HTR-8/SVneo (cell line): Measurements from ENCODE around the gene TMEM266.

Source experiments
- DNase-seq: peaks from one replicate; pipeline ENCODE4 v3.0.0; 2011; ENCODE audit warnings: low spot score, mixed read lengths; ENCODE audit not compliant: insufficient read length
- FAIRE-seq: peaks from 2 replicates; lab custom pipeline; 2011; peaks lifted over from hg19 to GRCh38; lab: Jason Lieb, UNC

TMEM266 gene

DNA sequence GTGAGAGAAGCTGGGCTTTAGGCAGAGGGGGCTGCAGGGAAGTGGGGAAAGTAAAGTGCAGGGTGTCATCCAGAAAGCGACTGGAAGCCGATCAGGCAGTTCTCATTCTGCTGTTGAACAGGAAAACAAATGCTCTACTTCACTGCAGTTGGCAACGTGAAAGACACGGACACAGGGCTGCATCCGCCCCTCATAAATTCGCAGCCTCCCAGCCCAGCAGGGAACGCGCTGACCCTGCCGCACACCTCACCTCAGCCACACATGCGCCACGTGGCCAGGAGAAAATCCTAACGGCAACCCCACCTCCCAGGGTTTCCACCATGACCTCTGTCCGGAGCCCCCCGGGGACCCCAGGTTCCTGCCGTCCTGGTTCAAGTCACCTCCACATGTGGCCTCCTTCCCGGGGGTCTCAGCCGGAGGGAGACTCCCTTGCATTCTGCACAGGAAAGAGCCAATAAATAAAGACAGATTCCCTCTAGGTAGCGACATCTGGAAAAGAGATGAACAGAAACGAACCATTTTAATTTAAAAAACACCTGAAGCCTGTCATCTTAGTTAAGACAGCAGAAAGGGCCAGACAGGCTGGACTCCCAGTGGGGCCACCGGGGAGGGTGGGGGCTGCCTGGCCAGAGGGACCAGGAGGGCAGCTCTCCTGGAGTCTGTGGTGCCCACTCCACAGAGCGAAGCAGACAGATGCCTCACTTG, 118.7 kb downstream of the TMEM266 start:
- FAIRE-seq, result no peak
- DNase-seq, result no peak

DNA sequence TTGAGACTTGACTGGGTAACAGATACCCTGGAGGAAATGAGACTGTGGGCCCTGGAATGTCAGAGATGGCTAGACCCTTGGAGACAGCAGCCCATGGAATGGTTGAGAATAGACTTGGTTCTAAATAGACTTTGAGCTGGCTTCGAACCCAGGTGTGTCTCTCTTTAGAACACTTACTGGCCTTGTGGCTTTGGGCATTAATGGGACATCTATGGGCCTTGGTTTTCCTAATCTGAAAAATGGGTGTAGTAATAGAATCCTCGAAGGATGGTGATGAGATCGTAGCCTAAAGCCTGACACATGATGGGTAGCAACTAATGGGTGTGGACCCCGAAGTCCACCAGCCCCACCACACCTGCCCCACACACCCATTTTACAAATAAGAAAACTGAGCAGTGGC, 119.2 kb downstream of the TMEM266 start:
- DNase-seq (no peak), FAIRE-seq (no peak)

DNA sequence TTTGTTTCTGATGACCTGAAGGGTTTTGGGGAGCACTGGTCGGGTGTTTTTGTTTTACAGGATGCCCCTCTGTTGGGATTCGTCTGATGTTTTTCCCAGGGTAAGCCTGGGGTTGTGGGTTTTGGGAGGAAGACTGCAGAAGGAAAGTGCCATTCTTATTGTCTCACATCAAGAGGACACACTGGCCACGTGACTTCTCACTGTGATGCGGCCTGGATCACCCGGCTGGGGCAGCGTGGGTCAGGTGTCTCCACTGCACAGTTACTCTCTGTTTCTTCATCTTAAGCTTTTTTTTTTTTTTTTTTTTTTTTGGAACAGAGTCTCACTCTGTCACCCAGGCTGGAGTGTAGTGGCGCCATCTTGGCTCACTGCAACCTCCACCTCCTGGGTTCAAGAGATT, 120.5 kb downstream of the TMEM266 start:
- DNase-seq, result no peak
- FAIRE-seq, result no peak

DNA sequence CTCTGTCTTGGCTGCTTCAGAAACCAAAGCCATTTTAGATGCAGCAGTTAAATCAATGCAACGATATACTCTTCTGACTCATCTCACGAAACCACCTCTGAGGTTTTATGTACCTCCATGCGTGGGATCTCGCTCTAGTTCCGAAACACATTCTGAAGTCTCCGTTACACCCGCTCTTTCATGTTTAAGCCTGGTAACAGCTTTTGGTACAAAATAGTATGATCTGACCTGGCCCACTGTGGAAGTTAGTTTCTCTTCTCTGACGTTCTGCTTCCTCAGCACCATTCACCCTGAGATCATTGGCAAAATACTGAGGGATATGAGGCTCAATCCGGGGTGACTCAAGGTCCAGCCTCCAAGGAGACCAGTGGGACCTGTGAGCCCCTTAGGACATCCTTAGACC, 121.9 kb downstream of the TMEM266 start:
- no peak for FAIRE-seq

DNA sequence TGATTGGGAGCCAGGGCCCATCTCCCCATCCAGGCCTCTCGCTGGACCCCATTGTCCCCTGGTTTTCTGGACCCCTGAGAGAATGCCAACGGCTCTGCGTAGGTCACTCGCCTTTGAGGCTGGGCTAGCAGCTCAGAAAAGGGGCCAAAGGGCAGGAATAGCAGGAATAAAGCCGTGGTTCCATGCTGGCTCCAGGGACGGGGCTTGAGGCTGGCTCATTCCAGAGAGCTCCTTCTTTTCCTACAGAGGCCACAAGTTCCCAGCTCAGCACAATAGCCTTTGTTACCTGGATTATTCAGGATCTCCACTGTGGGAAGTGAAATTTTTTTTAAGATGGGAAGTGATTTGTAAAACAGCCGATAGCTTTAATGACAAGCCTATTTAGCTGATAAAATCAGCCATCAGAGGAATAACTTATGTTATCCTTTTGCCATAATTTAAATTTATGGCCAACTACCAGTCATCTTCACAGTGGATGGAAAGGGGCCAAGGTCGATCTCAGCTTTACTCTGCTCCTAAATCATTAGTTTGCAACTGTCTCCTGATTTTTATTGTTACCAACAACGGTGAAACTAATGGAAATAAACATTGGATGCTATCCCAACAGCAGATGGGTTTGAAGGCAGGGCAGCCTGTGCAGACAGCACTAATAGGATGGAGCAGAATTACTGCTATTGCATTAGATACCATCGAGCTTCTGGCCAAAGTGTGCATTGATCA, 124.3 kb downstream of the TMEM266 start:
- DNase-seq (no peak), FAIRE-seq (no peak)

More for the DNA sequence above, 121.9 kb downstream of the TMEM266 start:
- DNase-seq, result no peak

DNA sequence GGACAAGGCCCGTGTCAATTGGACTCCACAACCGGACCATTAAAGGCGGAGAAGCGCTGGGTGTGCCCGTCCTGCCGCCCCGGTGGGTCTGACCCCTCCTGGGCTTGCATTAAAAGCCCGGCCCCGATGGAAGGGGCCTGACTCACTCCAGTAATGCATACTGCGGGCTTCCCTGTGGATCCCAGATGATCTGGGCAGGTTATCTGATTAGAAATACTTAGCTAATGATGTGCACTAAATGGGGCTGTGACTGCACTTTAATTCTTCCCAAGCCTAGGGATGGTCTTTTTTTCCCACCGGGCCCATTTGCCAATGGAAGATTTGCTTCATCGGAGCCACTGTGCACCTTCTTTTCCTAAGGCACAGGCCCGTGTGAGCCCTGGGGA, 124.9 kb downstream of the TMEM266 start:
- DNase-seq (no peak), FAIRE-seq (no peak)

DNA sequence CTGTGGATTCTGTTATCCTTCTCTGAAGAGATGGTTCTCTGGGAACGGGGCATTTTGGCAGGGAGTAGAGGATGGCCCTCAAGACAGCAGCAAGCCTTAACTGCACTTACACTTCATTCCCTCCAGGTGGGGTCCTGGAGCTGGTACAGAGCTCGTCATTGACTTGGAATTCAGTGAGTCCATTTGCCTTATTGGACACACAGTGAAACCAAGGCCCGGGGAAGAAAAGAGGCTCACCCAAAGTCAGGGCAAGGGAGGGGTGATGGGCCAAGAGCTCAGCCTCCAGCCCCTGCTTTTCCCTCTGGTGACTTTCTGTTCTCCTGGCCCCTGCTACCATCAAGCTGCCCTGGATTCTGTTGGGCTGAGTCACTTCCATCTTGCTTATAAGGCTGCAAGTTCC, 125.9 kb downstream of the TMEM266 start:
- no peak for FAIRE-seq
- DNase-seq, result peak; percentile 57

DNA sequence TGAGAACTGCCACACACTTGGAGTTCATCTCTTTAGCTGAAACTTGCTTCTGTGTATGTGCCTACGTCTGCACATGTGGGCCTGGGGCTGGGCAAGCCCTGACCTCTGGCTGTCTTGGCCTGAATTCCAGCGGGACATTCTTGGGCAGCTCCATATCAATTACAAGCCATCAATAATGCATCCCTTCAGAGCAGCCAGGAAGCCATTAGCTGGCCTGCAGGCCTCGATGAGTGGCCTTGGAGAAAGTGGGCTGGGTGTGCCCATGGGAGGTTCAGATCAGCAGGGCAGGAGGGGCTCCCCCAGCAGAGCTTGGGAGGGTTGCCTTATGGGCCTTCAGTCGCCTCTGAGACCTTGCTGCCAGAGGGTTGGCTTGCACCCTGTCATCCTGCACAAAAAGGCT, 127.4 kb downstream of the TMEM266 start:
- FAIRE-seq (no peak), DNase-seq (no peak)

DNA sequence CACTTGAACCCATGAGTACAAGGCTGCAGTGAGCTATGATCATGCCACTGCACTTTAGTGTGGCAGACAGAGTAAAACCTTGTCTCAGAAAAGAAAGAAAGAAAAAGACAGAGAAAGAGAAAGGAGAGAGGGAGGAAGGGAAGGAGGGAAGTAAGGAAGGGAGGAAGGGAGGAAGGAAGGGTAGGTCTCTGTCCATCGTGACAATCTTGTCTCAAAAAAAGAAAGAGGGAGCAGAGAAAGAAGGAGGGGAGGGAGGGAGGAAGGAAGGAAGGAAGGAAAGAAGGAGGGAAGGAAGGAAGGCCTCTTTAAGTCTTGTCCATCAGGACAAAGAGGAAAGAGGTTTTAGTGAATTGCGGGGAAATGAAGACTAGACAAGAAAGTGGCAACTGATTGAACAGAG, 129.3 kb downstream of the TMEM266 start:
- FAIRE-seq (no peak), DNase-seq (no peak)

DNA sequence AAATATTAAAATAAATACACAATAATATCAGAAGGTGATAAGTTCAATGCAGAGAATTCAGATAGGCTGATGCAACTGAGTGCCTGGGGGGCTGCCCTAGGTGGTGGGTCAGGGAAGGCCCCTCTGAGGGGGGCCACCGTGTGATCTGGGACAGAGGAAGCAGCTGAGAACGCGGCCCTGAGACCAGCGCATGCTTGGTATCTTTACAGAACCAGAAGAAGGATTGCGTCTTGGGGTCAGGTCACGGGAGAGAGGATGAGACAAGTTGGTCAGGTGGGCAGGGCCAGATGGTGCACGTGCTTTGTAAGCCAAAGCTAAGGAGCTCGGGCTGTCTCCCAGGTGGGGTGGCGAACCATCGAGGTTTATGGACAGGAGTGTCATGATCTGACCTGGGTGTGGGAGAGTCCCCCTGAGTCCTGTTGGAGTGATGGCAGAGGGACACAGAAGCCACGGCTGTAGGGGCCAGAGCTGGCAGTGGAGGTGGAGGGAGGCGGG, 130.3 kb downstream of the TMEM266 start:
- FAIRE-seq, result no peak
- DNase-seq, result no peak

DNA sequence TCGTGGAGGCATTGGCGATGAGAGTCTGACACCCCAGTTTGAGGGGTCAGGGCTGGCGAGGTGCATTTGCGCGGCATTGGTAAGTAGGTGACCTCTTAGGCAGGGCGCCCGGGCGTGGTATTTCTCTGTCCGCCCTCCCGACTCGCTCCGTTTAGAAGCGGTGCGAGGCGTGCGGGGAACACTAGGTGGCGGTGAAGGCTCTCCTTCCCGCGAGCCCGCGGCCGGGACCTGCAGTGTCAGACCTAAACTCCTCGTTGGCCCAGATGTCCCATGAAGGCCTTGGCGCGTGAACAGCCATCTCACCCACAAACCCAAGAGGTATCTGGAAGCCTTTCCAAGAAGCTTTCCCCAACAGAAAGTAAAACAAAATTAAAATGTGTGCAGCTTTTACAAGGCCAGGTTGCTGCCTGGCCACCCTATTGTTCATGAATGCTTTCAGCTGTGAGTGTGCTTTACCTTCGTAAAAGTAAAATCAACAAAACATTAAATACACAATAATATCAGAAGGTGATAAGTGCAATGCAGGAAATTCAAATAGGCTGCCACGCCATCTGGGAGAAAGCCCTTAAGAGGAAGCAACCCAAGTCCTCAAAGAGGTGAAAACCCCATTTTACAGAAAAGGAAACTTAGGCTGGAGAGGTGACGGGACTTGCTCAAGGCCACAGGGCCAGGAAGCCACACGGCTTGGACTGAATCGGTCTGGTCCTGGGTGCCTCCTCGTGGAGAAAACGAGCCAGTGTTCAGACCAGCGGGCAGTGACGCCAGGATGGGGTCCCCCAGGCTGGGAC, 131.2 kb downstream of the TMEM266 start:
- FAIRE-seq (peak; percentile 16), DNase-seq (peak; percentile 90)

DNA sequence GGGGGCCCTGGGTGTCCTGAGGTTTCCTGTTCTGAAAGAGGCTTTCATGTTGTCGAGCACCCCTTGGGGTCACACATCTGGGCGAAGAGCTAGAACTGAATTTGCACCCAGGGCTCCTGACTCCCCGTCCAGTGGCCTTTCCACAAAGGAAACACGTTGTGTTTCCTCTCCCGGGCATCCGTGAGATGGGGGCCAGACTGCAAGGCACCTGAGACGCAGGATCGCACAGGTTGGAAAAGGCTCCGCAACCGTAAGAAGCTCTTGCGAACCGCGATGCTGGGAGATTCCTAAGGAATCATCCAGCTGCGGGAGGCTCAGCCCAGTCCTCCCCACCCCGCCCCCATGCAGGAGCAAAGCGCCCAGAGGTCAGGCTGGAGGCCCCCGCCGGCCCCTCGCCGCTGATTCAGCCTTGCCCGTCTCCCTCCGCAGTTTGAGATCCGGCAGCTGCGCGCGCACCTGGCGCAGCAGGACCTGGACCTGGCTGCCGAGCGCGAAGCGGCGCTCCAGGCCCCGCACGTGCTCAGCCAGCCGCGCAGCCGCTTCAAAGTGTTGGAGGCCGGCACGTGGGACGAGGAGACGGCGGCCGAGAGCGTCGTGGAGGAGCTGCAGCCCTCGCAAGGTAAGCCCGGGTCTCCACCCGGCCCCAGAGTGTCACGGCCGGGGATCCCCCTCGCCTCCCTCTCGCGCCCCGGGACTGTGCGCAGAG, 131.9 kb downstream of the TMEM266 start:
- DNase-seq (no peak), FAIRE-seq (no peak)

DNA sequence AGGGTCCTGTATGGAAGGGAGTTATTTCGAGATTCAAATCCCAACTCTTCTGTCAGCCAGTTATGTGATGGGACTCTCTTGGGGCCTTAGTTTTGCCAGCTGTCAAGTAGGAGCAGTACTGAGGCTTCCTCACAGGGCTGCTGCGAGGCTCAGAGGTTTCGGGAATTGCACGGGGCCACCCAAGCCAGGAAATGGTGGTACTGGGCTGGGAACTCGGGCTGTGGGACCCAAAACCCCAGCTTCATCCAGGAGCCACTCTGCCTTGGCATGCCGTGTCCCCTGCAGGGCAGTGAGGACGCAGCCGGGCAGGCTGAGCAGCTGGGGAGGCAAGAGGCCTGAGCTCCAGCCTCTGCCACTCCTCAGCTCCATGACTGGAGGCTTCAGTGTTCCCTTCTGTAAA, 132.9 kb downstream of the TMEM266 start:
- no peak for FAIRE-seq
- no peak for DNase-seq

DNA sequence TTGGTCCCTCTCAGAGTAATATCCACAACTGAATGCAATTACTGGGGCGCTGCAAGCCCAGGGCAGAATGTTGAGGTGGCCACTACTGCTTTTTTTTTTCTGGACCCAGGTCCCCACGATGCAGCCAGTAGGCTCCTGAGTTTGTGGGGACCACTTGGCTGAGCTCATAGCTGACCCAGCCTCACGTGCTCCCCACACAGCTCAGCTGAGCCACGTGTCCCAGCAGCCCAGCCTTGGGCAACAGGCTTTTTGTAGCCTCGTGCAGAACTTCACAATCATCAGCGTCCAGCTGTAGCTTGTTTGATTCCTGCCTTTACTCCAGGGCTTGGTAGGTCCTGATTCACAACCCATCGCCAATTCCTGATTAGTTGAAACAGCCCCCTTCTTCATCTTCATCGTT, 134.1 kb downstream of the TMEM266 start:
- DNase-seq (no peak), FAIRE-seq (no peak)

DNA sequence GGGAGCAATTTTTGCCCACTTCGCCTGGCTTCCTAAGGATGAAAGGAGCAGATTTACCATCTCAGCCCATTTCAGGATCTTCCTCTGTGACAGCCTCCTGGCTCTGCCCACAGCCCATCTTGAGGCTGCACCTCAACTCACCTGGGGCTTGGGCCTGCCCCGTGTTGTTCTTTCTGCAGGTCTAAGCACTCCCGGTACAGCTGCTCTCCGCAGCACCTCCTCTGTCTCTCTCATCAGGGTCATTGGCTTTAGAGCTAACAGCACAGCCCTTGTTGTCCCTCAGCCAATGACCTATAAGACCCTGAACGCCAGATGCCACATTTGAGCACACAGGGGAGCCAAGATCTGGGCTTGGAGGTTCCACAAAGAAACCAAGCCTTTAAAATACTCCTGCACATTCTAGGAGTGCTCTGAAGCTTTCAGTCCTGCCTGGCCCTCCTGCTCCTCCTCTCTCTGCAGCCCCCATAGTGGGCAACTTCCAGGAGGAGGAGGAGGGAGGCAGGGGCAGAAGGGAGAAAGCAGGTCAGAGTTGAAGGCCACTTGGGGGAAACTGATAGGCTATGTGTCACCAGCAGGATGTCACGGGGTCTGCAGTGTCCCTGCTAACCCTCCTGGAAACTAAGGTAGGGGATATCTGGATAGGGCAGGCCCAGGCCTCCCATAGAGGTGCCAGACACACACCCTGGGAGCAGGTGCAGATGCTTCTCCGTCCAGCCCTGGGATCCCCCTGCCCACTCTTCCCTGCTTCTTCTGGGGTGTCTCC, 135.9 kb downstream of the TMEM266 start:
- no peak for FAIRE-seq
- DNase-seq, result no peak

DNA sequence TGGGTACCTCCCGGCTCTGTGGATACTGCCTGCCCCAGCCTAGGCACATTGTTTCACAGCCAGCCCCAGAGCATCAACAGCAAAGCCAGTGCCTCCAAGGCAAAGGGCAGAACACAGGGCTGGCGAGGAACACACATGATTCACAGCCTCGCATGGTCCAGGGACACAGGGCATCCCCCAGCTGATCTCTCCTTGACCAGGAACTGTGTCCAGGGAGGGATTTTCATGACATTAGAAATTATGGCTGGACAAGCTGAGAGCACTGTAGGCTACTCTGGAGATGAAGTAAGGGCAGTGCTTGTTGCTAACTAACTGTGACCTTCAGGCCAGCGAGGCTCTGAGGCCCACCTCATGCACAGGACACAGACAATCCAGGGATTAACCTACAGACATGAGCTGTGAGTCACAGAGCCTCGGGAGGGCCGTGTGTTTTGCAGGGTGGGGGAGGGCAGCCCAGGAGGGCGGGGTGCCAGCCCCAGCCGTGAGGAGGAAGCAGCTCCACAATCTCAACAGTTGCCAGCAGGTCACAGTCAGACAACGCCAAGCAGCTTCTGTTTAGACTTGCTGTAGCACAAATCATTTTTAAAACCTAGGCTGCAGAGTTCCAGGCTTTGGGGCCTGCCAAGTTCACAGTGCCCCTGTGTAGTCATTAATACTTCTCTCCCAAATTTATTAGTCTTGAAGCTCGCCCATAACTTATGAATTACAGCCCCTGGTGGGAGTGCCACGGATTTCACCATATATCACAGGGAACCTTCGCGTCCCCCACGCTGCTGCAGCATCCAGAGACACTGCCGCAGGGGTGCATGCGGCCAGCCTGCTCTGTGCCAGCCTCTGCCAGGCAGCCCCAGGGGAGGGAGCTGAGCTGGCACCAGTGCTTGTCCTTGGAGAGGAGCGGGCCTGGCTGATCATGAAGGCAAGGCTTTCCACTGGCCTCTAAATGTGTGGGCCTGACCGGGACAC, 136.8 kb downstream of the TMEM266 start:
- peak; percentile 90 for DNase-seq
- FAIRE-seq, result peak; percentile 73

DNA sequence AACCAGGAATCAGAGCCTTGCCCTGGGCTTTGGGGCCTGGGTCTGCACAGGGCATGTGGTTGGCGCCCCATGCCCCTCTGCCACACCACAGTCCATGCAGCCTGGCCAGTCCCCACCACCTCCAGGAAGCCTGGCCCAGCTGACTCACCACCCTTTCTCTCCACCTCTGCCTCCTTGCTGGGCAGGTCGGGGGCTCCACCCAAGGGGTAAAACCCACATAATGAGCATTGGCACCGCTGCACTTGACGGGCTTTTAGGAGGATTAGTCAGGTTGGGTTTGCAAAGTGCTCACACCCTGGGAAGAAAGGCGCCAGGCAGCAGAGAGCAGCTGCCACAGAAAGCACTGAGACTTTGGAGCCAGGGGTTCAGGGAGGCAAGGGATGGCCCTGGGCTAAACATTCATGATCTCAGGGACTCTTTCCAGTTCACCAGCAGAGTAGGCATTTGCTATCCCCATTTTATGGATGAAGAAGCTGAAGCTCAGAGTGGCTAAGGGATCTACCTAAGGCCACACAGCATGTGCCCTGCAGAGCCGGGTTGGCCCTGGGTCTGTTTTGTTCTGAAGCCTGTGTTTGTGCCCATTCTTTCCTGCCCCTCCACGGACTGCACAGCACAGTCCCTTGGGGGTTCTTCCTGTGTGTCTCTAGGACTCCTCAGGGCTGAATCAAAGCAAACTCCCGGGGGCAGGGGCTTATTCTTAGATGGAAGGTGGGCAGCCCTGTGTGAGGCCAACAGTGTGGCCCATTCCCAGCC, 138.1 kb downstream of the TMEM266 start:
- FAIRE-seq (no peak), DNase-seq (no peak)
